ENCODE results near the gene TFB1M.

The TFB1M gene

GRCh38 chr6:155303361-155303870 lies 10.9 kb downstream of the TFB1M start:
- DNase-seq (ENCODE audit: low read depth in 2 of 2), result no peak

- DNase-seq (ENCODE audit: low read depth in 2 of 2), result no peak
Measured at GRCh38 chr6:155301867-155302266, 12.4 kb downstream of the TFB1M start.

GRCh38 chr6:155297669-155298068 lies 16.6 kb downstream of the TFB1M start:
- DNase-seq (ENCODE audit: low read depth in 2 of 2), result no peak

DNA sequence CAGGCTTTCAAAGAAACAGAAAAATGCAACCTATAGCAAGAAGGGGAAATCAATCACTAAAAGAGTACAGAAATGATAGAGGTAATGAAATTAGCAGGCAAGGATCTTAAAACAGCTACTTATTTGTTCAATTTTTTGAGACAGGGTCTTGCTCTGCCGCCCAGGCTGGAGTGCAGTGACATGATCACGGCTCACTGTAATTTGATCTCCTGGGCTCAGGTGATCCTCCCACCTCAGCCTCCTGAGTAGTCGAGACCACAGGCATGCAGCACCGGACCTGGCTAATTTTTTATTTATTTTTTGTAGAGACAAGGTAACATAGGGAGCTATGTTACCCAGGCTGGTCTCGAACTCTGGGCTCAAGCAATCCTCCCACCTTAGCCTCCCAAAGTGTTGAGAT lies 21.6 kb downstream of the TFB1M start:
- no peak for DNase-seq (ENCODE audit: low read depth in 2 of 2)

DNA sequence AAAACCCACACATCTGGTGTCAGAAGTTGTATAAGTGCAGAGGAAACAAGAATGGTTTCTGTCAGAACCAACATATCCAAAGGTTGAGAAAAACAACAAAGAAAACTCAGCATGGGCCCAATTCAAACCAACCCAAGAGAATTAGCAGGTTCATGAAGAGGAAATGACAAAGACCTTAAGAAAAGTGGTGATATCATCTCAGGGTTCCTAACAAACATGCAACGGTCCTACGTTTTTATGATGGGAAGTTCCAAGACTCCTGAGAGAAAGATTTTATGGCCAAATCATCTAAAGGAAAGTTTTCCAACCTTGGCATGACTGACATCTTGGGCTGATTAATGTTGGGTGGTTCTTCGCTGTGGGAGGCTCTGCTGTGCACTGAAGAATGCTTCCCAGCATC lies 23.0 kb downstream of the TFB1M start:
- no peak for DNase-seq (ENCODE audit: low read depth in 2 of 2)

DNA sequence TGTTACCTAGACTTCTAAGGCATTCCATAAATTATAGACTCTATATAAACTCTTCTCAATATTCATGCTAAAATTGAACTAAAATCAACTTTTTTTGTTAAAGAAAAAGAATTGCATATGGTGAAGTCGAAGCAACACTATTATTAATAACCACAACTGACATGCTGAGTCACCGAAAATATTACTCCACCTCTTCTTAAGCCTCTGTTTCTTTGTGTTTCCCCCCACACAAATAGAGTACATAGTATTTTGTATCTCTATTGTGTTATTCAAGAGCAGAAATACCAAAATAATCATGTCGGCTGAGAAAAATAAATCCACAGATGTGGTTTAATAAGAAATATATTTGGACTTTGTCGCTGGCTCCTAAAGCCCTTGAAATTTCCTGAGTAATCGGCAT lies 23.8 kb downstream of the TFB1M start:
- DNase-seq (ENCODE audit: low read depth in 2 of 2), result no peak

DNA sequence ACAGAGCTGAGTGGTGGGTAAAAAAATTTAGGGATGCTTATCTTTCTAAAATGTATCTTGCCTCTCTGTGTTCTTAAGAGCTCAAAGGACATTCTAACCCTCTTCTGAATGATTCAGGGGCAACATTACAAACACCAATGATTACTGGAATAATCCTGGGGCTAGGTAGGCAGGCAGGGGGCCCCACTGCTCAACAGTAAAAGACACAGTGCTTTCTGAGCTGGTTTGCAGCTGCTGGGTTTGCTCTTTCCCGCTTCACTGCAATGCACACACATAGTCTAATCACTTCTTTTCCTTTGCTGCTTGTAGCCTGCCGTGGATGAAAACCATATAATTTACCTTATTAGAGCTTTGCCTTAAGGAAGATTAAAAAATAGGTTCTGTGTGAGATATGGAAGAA lies 26.5 kb downstream of the TFB1M start:
- no peak for DNase-seq (ENCODE audit: low read depth in 2 of 2)

DNA sequence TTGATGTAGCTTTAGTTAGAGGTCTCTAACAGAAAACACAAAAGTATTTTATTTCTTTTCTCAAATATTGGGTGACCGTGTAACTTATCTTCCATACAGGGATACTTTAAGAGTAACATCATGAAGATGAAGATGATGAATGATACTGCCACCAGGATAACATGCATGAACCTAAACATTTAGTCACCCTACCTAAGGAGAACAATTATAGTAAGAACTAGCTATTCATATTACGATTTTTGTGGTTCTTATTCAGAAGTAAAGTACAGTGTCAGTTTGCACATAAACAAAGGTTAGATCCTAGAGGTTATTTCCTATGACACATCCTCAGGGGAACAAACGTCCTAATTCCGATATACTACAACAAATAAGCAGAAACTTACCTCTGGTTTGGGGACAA lies 29.5 kb downstream of the TFB1M start:
- no peak for DNase-seq (ENCODE audit: low read depth in 2 of 2)

DNA sequence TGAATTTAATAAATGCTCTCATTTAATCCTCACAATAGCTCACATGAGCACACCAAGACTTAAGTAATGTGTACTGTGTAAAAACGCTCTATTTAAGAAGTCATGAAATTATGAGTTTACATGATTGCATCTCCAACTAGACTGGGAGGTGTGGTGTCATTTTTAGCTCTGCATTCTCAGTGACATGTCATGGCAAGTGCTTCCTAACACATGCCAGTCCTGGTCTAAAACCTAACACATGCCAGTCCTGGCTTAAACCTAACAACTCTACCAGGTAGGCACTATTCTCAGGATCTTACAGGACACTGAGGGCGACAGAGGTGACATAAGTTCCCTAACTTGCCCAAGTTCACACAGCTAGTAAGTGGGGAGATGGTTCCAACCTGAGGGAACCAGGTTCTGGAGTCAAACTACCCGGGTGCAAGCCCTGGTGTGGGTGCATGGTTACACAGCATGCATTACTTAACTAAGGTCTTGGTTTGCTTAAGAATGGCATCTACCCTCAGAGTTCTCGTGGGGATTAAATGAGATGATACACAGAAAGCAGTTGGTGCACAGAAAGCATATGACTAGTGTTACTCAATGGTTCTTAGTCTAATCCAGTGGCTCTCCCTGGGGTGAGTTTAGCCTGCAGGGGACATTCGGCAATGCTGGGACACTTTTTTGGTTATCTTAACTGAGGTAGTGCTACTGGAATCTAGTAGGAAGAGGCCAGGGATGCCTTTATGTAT lies 35.8 kb downstream of the TFB1M start:
- DNase-seq (ENCODE audit: low read depth in 2 of 2), result no peak

GRCh38 chr6:155276638-155277037 lies 37.6 kb downstream of the TFB1M start:
- no peak for DNase-seq (ENCODE audit: low read depth in 2 of 2)

GRCh38 chr6:155275808-155276480 lies 38.3 kb downstream of the TFB1M start:
- DNase-seq (ENCODE audit: low read depth in 2 of 2), result no peak

- no peak for DNase-seq (ENCODE audit: low read depth in 2 of 2)
Measured at GRCh38 chr6:155274533-155274932, 39.8 kb downstream of the TFB1M start.

GRCh38 chr6:155274106-155274505 lies 40.2 kb downstream of the TFB1M start:
- DNase-seq (ENCODE audit: low read depth in 2 of 2), result no peak

GRCh38 chr6:155273431-155273830 lies 40.9 kb downstream of the TFB1M start:
- DNase-seq (ENCODE audit: low read depth in 2 of 2), result no peak

GRCh38 chr6:155272353-155273232 lies 41.7 kb downstream of the TFB1M start:
- DNase-seq (ENCODE audit: low read depth in 2 of 2), result no peak

DNA sequence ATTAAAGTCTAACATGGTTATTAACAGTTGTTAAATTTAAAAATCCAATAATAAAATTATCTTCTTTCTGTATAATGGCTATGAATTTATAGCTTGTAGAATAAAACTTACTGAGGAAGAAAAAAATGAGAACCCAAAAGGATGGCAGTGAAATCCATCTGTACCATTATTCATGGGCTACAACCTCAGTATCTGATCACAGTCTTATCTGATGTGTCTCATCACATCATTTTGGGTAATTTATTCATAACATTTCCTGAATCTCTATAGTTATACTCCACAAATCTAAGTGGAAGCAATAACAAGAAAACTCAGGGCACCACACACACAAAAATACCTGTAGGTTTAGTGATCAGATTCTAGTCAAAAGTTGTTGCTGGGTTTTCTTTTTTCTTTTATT lies 43.1 kb downstream of the TFB1M start:
- no peak for DNase-seq (ENCODE audit: low read depth in 2 of 2)

DNA sequence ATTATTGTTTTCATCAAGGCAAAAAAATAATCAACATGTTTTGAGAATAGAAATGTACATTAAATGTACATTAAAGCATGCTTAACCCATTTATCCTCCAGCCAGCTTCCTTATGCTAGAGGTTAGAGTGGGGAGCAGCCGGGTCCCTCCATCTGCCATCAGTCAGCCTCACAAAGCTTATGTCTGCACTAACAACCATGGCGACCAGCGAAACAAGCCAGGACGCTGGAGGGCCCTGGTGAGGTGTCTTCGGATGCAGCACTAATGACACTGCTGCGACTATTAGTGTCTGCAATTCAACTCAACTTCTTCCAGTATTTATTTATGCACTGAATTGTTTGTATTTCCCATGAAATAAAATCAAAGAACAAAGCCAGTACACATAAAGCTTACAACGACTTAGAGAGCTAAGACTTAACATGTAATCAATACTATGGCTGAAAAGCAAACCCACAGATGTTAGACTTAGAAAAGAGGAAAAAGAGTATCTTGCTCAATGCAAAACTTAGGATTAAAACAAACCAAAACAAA lies 43.7 kb downstream of the TFB1M start:
- DNase-seq (ENCODE audit: low read depth in 2 of 2), result no peak

- no peak for DNase-seq (ENCODE audit: low read depth in 2 of 2)
Measured at GRCh38 chr6:155269765-155270164, 44.5 kb downstream of the TFB1M start.

- DNase-seq (ENCODE audit: low read depth in 2 of 2), result peak in 1 of 2 donors; percentile 4
Measured at GRCh38 chr6:155268088-155268867, 46.0 kb downstream of the TFB1M start.

DNA sequence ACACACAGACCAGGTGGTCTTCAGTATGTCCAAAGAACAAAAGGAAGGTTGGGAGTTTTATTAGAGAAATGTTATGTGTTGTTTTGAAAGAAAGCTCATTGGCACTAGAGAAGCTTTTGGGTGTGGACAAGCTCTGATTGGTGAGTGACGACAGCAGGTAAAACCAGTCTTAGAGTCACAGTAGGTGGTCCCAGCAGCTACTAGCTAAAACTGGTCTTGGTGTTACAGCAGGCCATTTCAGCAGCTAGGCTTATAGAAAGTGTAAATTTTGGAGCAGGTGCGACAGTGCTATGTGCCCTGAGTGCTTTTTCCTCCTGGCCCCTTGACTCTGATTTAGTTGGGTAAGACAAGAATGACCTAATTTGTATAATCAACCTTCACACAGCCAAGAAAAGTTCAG lies 46.9 kb downstream of the TFB1M start:
- DNase-seq (ENCODE audit: low read depth in 2 of 2), result no peak

- DNase-seq (ENCODE audit: low read depth in 2 of 2), result no peak
Measured at GRCh38 chr6:155265843-155266535, 48.3 kb downstream of the TFB1M start.
